Coronary artery (tissue), 2 donors: ENCODE measurements around the gene GRM3.

ENCODE experiments used
- DNase-seq: peaks from one replicate; pipeline ENCODE4 v3.0.0-alpha.2; 2017; ENCODE audit warnings: low spot score
- H3K27ac ChIP-seq, 2 donors: fragments of 200-600 bp; sonication (generic); one replicate each; pipeline ENCODE4 v1.5.1; 2016 to 2019
- H3K4me3 ChIP-seq: fragments of 200-600 bp; sonication (generic); 2 replicates; pipeline ENCODE4 v1.5.1; 2016; ENCODE audit warnings: mild to moderate bottlenecking, moderate library complexity
- TF ChIP-seq, protein P1 (sequence below): fragments of 200-600 bp; sonication (generic); IDR thresholded peaks from one replicate; pipeline ENCODE4 v1.5.1; 2019; ENCODE audit warnings: antibody characterized with exemption

GRM3 gene

DNA sequence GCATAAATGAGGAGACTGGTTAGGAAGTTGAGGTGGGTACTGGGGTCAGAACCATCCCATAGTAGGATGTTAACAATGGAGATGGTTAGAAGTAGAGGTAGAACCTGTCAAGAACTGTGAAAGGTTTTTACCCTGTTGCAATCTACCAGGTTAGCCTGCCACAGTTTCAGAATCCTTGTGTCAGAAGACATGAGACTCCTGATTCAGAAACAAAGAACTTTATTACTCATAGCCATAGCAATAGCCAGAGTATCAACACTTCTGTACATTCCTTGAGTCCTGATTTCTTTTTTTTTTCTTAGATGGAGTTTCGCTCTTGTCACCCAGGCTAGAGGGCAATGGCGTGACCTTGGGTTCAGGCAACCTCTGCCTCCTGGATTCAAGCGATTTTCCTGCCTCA is 200.9 kb downstream of the GRM3 start:
- Histone ChIP-seq H3K27ac (no peak overlapping the region), H3K4me3 (no peak overlapping the region)
- TF ChIP-seq, protein P1, sequence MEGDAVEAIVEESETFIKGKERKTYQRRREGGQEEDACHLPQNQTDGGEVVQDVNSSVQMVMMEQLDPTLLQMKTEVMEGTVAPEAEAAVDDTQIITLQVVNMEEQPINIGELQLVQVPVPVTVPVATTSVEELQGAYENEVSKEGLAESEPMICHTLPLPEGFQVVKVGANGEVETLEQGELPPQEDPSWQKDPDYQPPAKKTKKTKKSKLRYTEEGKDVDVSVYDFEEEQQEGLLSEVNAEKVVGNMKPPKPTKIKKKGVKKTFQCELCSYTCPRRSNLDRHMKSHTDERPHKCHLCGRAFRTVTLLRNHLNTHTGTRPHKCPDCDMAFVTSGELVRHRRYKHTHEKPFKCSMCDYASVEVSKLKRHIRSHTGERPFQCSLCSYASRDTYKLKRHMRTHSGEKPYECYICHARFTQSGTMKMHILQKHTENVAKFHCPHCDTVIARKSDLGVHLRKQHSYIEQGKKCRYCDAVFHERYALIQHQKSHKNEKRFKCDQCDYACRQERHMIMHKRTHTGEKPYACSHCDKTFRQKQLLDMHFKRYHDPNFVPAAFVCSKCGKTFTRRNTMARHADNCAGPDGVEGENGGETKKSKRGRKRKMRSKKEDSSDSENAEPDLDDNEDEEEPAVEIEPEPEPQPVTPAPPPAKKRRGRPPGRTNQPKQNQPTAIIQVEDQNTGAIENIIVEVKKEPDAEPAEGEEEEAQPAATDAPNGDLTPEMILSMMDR, result no peak
- DNase-seq, result no peak

- DNase-seq, result no peak
- H3K27ac ChIP-seq, result no peak overlapping the region
- TF ChIP-seq, protein P1, result no peak
- H3K4me3 ChIP-seq, result no peak overlapping the region
Observed at GRCh38 chr7:86846494-86847190, 202.9 kb downstream of the GRM3 start.

DNA sequence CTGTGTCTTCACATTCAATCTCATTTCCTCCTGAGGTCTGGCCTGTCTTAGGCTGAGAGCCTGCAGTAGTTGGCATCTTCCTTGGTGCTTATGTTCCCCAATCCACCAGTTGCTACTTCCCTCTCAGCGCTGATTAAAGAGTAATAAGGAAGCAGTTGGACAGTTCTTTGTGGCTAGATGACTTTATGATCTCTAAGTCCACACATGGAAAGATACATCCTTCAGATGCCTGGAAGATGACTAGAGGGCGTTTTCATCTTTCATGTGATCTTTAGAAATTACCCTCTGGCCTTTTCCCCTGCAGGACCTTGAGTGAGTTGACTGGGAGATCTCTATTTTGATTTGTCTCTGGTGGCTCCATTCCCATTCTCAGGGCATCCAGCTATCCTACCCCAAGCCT is 204.5 kb downstream of the GRM3 start:
- DNase-seq, result no peak
- Histone ChIP-seq H3K27ac (no peak overlapping the region), H3K4me3 (no peak overlapping the region)
- TF ChIP-seq, protein P1, result no peak

GRCh38 chr7:86851566-86851965 is 207.9 kb downstream of the GRM3 start:
- TF ChIP-seq, protein P1, result no peak
- no peak for DNase-seq

GRCh38 chr7:86863452-86863851 is 219.7 kb downstream of the GRM3 start:
- no peak overlapping the region for H3K27ac ChIP-seq
- TF ChIP-seq, protein P1, result no peak
- H3K4me3 ChIP-seq, result no peak overlapping the region
- DNase-seq, result no peak

More at GRCh38 chr7:86851566-86851965, 207.9 kb downstream of the GRM3 start:
- no peak overlapping the region for H3K4me3 ChIP-seq
- no peak overlapping the region for H3K27ac ChIP-seq

GRCh38 chr7:86867163-86867762 is 223.6 kb downstream of the GRM3 start:
- Histone ChIP-seq H3K27ac (no peak overlapping the region), H3K4me3 (no peak overlapping the region)
- no peak for DNase-seq
- TF ChIP-seq, protein P1, result no peak

GRCh38 chr7:86876146-86876545 is 232.4 kb downstream of the GRM3 start:
- H3K4me3 ChIP-seq, result no peak overlapping the region
- no peak for DNase-seq
- H3K27ac ChIP-seq, result no peak overlapping the region
- TF ChIP-seq, protein P1, result no peak
